GM19043 (cell line): Measurements from ENCODE around the gene GEMIN5.
"Not testable (repeated sequence)": the region's sequence is repeated elsewhere in the genome, so short reads cannot be mapped to it uniquely, and the experiment has no call there.

Experiments
- ATAC-seq: cut with Tn5 transposase; IDR thresholded peaks from one replicate; pipeline ENCODE4 v1.9.1; 2021; ENCODE audit warnings: low read depth; ENCODE audit not compliant: unreplicated experiment

Gene GEMIN5, protein sequence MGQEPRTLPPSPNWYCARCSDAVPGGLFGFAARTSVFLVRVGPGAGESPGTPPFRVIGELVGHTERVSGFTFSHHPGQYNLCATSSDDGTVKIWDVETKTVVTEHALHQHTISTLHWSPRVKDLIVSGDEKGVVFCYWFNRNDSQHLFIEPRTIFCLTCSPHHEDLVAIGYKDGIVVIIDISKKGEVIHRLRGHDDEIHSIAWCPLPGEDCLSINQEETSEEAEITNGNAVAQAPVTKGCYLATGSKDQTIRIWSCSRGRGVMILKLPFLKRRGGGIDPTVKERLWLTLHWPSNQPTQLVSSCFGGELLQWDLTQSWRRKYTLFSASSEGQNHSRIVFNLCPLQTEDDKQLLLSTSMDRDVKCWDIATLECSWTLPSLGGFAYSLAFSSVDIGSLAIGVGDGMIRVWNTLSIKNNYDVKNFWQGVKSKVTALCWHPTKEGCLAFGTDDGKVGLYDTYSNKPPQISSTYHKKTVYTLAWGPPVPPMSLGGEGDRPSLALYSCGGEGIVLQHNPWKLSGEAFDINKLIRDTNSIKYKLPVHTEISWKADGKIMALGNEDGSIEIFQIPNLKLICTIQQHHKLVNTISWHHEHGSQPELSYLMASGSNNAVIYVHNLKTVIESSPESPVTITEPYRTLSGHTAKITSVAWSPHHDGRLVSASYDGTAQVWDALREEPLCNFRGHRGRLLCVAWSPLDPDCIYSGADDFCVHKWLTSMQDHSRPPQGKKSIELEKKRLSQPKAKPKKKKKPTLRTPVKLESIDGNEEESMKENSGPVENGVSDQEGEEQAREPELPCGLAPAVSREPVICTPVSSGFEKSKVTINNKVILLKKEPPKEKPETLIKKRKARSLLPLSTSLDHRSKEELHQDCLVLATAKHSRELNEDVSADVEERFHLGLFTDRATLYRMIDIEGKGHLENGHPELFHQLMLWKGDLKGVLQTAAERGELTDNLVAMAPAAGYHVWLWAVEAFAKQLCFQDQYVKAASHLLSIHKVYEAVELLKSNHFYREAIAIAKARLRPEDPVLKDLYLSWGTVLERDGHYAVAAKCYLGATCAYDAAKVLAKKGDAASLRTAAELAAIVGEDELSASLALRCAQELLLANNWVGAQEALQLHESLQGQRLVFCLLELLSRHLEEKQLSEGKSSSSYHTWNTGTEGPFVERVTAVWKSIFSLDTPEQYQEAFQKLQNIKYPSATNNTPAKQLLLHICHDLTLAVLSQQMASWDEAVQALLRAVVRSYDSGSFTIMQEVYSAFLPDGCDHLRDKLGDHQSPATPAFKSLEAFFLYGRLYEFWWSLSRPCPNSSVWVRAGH (N-terminal part only)

DNA sequence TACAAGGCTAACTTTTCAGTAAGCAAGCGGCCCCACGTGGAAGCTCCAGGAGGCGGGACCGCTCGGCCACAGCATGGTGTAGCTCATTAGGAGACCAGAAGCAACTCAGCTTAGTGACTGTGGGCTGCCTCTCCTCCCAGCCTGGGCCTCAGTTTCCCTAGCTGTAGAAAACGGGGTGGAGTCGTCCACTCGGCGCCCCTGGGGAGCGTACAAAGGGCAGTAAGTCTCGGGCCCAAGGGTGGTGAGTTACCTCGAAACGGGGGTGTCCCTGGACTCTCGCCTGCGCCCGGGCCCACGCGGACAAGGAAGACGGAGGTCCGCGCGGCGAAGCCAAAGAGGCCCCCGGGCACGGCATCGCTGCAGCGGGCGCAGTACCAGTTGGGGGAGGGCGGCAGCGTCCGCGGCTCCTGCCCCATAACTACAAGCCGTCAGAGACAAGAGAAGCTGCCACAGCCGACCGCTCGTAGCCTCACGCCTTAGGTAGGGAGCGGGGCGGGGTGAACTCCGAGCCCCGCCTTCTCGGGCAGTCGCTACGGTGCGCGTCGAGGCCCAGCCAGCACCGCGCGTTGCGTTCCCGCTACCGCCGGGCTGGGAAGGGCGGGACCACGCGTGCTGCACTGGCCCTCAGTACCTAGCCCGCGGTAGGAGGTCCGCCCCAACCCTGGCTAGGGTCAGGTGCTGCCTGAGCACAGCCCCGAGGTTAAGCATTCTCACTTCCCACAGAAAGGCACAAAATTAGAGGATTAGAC, at the start of gene GEMIN5:
Gene GEMIN5 (minus strand): TSS at position 494 of the 749 bp plus-strand sequence. CDS start 78 bp downstream, at position 416.
- ATAC-seq, result peak; percentile 78

DNA sequence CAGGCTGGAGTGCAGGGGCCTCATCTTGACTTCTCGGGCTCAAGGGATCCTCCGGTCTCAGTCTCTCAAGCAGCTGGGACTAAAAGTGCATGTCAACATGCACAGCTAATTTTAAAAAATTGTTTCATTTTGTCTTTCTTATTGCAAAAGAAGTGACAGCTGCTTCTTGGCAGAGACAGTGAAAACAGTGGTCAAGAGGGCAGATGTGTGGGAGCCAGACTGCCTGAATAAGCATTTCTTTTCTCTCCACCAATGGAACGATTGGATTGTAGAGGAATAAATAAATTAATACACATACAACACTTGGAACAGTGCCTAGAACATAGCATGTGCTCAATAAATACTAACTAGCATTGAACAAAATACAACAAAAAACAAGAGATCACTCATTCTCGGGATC, 48.1 kb upstream of the GEMIN5 start:
- ATAC-seq, result no peak

GRCh38 chr5:154984946-154985516, 47.0 kb upstream of the GEMIN5 start:
- ATAC-seq, result no peak

- ATAC-seq, result not testable (repeated sequence)
These were observed 40.3 kb upstream of the GEMIN5 start for GRCh38 chr5:154978294-154978693.

- ATAC-seq, result no peak
These were observed 39.4 kb upstream of the GEMIN5 start for GRCh38 chr5:154977409-154977808.

DNA sequence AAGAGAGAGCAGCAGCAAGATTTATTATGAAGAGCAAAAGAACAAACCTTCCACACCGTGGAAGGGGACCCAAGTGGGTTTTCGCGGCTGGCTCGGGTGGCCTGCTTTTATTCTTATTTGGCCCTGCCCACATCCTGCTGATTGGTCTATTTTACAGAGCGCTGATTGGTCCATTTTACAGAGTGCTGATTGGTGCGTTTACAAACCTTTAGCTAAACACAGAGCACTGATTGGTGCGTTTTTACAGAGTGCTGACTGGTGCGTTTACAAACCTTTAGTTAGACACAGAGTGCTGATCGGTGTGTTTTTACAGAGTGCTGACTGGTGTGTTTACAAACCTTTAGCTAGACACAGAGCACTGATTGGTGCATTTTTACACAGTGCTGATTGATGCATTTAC, 38.1 kb upstream of the GEMIN5 start:
- ATAC-seq, result not testable (repeated sequence)

GRCh38 chr5:154972476-154973080, 34.6 kb upstream of the GEMIN5 start:
- no peak for ATAC-seq

DNA sequence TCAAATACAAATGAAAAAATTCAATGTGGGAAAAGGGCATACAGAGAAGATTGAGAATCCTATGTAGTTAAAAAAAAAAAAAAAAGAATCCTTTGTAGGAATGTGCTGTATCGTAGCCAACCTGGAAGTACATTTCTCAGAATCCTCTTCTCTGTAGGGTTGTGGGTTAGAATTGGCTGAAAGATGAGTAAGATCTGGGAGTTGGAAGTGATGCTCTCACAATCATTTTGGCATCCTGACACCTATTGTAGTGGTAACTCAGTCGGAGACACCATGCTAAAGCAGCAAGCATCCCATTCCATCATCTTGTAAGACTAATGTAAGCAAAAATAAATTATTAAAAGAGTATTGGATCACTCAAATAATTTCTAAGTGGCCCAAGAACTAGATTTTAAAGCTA, 33.5 kb upstream of the GEMIN5 start:
- ATAC-seq, result no peak

DNA sequence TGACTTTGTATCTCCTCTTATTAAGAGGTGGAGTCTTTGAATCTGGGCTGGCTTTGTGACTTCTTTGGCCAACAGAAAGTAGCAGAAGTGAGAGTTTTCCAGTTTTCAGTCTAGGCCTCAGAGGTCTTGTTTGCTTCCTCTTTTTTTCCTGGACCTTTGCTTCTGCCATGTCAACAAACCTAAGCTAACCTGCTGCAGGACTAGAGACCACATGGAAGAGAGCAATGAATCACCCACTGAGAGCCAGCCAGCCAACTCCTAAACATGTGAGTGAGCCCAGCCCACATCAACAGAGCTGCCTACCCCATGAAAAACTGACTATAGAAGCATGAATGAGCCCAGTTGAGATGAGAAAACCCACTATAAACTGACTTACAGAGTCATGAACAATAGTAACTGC, 32.7 kb upstream of the GEMIN5 start:
- ATAC-seq, result no peak

- no peak for ATAC-seq
These were observed 30.9 kb upstream of the GEMIN5 start for GRCh38 chr5:154968953-154969352.

- no peak for ATAC-seq
These were observed 29.5 kb upstream of the GEMIN5 start for GRCh38 chr5:154967421-154968024.

DNA sequence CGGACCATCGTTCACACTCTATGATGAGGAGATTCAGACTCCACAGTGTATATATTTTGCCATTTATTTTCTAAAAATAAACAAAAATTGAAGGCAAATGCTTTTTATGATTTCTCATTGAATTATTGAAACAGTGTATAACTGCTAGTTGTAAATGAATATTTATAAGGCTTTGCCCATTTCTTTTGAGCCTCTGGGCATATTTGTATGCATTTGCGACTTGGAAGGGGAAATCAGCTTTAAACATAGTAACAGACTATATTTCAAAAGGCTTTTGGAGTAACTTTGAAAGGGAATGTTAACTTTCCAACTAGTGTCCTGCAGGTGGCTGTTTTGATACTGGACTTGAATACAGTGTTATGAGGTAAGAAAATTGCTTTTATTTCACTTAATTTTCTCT, 28.9 kb upstream of the GEMIN5 start:
- ATAC-seq, result no peak

DNA sequence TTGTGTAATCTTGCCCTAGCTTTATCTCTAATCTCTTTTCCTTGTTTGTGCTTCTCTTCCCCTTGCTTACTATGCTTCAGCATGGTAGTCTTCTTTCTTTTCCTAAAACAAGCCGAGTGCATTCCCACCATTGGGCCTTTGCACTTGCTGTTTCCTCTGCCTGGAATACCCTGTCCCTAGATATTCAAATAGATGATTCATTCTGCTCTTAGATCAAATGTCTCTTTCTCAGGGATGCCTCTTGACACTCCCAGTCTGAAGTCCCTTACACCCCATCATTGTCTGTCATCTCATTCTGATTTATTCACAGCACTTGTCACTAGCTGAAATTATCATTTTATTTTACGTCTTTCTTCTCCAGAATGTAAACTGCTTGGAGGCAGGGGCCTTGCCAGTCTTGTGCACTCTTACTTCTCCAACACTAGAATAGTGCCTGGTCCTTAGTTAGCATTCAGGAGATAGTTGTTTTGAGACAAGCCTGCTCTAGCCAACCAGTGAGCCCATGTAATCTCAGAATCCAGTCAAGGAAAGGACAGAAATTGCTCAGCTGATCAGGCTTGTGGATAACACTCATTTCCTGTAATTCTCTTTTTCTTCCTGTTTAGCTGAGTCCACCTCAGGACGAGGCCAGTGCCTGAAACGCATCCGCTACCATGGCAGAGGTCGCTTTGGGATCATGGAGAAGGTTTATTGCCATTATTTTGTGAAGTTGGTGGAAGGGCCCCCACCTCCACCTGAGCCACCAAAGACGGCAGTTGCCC, 28.2 kb upstream of the GEMIN5 start:
- no peak for ATAC-seq

GRCh38 chr5:154962494-154962893, 24.5 kb upstream of the GEMIN5 start:
- peak; percentile 98 for ATAC-seq

DNA sequence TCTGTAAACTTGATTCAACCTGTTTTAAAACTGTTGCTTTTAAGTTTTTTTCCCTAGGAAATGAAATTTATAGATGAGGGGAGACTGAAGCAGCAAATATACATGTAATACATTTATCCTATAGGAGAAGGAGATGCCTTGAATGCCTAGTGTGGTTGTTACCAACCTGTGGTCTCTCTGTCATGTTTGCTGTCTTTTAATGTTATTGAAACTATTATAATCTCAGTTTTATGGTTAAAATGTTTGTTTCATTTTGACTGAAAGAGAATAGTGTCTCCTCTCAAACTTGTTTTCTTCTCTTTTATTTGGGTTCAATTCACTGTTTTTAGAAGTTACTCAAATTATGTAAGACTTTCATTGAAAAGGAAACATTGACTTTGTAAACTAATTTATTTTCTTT, 18.7 kb upstream of the GEMIN5 start:
- no peak for ATAC-seq

DNA sequence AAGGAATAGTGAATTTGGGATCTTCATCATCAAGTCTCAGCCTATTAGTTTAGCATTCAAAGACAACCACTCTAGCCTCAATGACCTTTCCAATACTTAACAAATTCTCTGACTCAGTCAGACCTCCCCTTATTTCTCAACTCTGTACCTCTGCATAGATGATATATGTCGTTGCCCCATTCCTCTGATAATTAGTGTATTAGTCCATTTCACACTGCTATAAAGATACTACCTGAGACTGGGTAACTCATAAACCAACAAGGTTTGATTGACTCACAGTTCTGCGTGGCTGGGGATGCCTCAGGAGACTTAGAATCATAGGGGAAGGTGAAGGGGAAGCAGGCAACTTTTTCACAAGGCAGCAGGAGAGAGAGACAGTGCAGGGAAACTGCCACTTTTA, 11.8 kb upstream of the GEMIN5 start:
- no peak for ATAC-seq

GRCh38 chr5:154948313-154948712, 10.3 kb upstream of the GEMIN5 start:
- no peak for ATAC-seq

GRCh38 chr5:154947778-154948177, 9.8 kb upstream of the GEMIN5 start:
- ATAC-seq, result no peak
